K562 (cell line): ENCODE results near the gene CDHR2. TPM values are rescaled to one million over a fixed set of nuclear protein-coding genes. Genes with fewer than 3 reads are reported as not detected.
A peak's percentile ranks its signal among the peaks of the same experiment; 100 is the strongest.

Experiments used
- ATAC-seq: fragments of 200-7000 bp; cut with Tn5 transposase; 3 replicates; pipeline ENCODE4 v1.9.1; 2020; ENCODE audit warnings: moderate library complexity
- BruUV-seq: library from RNA; stranded (reverse); fragments of 400-500 nt; replicated peaks from 2 replicates; lab custom pipeline; 2021; lab: Mats Ljungman, UMichigan
- CTCF ChIA-PET: fragments of 300-600 bp; formaldehyde crosslinking; extraction: SDS; loops from one replicate; lab custom pipeline; 2021; ENCODE audit warnings: low intra/inter-chr PET ratio; lab: Yijun Ruan, JAX
- POLR2A ChIA-PET: fragments of 300-600, 350-650 bp; sonication (Branson Sonifier 250); formaldehyde crosslinking; extraction: SDS; loops from one replicate; lab custom pipeline; 2021; ENCODE audit warnings: antibody characterized with exemption, inconsistent platforms; lab: Yijun Ruan, JAX
- DNase-seq, 4 experiments: peaks; one replicate each; pipeline versions ENCODE4 v3.0.0 to v3.0.0-alpha.2; 2011 to 2018; ENCODE audit warnings: low spot score in 3 of 4, mixed read lengths in 3 of 4; ENCODE audit errors: extremely low read depth in 1 of 4
- FAIRE-seq: peaks from 2 replicates; lab custom pipeline; 2011; peaks lifted over from hg19 to GRCh38; lab: Jason Lieb, UNC
- H2AFZ ChIP-seq: 2 replicates; pipeline ENCODE4 v1.6.0; 2011; ENCODE audit warnings: low read depth, low read length, control low read depth, inconsistent platforms
- H3K27ac ChIP-seq: fragments of 200-600 bp; 3 replicates; pipeline ENCODE4 v1.8.0; 2011; ENCODE audit warnings: low read depth, mild to moderate bottlenecking, control low read depth, inconsistent platforms, low read length, moderate library complexity, mixed read lengths; ENCODE audit errors: extremely low read depth
- H3K27me3 ChIP-seq, 2 experiments: fragments of 300-600 bp in 1 of 2; 2 replicates in 1 of 2; 3 replicates in 1 of 2; pipeline versions ENCODE4 v1.6.0 to v1.8.0; 2011; ENCODE audit warnings: inconsistent platforms in 2 of 2, low read length in 2 of 2, mild to moderate bottlenecking in 1 of 2, mixed read lengths in 1 of 2, moderate library complexity in 1 of 2; ENCODE audit not compliant: control insufficient read depth in 2 of 2, insufficient read depth in 2 of 2
- H3K36me3 ChIP-seq: fragments of 300-600 bp; 3 replicates; pipeline ENCODE4 v1.8.0; 2011; ENCODE audit warnings: mild to moderate bottlenecking, low read length, inconsistent platforms; ENCODE audit not compliant: control insufficient read depth, insufficient read depth
- H3K4me1 ChIP-seq, 2 experiments: fragments of 200-600 bp in 1 of 2; replicated peaks in 1 of 2; 2 replicates in 1 of 2; 3 replicates in 1 of 2; pipeline versions ENCODE4 v1.5.1 to v1.8.0; 2011; ENCODE audit warnings: inconsistent platforms in 2 of 2, low read length in 2 of 2, mild to moderate bottlenecking in 1 of 2, mixed read lengths in 1 of 2, moderate library complexity in 1 of 2; ENCODE audit not compliant: control insufficient read depth in 2 of 2, insufficient read depth in 2 of 2
- H3K4me2 ChIP-seq: 2 replicates; pipeline ENCODE4 v1.6.1; 2011; ENCODE audit warnings: low read length, control low read depth, inconsistent platforms, mixed read lengths; ENCODE audit not compliant: insufficient read depth
- H3K4me3 ChIP-seq: fragments of 200-600 bp; sonication (generic), shearing (Covaris generic); 2 replicates; pipeline ENCODE4 v1.5.1; 2016; ENCODE audit warnings: control low read depth, inconsistent platforms
- H3K79me2 ChIP-seq: fragments of 200-600 bp; 3 replicates; pipeline ENCODE4 v1.8.0; 2011; ENCODE audit warnings: low read length, inconsistent platforms; ENCODE audit not compliant: control insufficient read depth, insufficient read depth
- H3K9ac ChIP-seq, 2 experiments: 2 replicates each; pipeline versions ENCODE4 v1.6.0 to v1.6.1; 2011; ENCODE audit warnings: low read depth in 2 of 2, low read length in 2 of 2, control low read depth in 1 of 2, inconsistent platforms in 1 of 2, mild to moderate bottlenecking in 1 of 2, mixed read lengths in 1 of 2; ENCODE audit not compliant: insufficient read depth in 1 of 2
- H3K9me1 ChIP-seq: one replicate; pipeline ENCODE4 v1.6.0; 2011; ENCODE audit warnings: inconsistent platforms, mild to moderate bottlenecking, low read length, moderate library complexity; ENCODE audit not compliant: control insufficient read depth, insufficient read depth
- H3K9me3 ChIP-seq: replicated peaks from 2 replicates; pipeline ENCODE4 v1.5.1; 2011; ENCODE audit warnings: low read depth, low read length, inconsistent platforms; ENCODE audit not compliant: control insufficient read depth, insufficient read depth
- H4K20me1 ChIP-seq: replicated peaks from 2 replicates; pipeline ENCODE4 v1.6.1; 2011; ENCODE audit warnings: low read length, inconsistent platforms, mixed read lengths; ENCODE audit not compliant: control insufficient read depth, insufficient read depth
- ADNP ChIP-seq: fragments of 200-800 bp; sonication (Bioruptor generic); IDR thresholded peaks from 2 replicates; pipeline ENCODE4 v1.6.1; 2016; ENCODE audit warnings: missing genetic modification characterization, missing compliant biosample characterization
- POLR2AphosphoS5 ChIP-seq: IDR thresholded peaks from 2 replicates; pipeline ENCODE4 v1.6.1; 2011; ENCODE audit warnings: mild to moderate bottlenecking, low read depth, low read length, moderate library complexity; ENCODE audit not compliant: control insufficient read depth, insufficient read depth
- POLR2G ChIP-seq: fragments of 200-400 bp; formaldehyde crosslinking; IDR thresholded peaks from 2 replicates; pipeline ENCODE4 v1.6.1; 2017; ENCODE audit warnings: low read depth, mild to moderate bottlenecking, antibody characterized with exemption, low read length, moderate library complexity
- PRDM10 ChIP-seq: fragments of 450-650 bp; IDR thresholded peaks from 2 replicates; pipeline ENCODE4 v1.6.1; 2018; ENCODE audit not compliant: partially characterized antibody
- RBFOX2 ChIP-seq: fragments of 200-400 bp; formaldehyde crosslinking; IDR thresholded peaks from 2 replicates; pipeline ENCODE4 v1.6.1; 2017; ENCODE audit warnings: low read depth, mild to moderate bottlenecking, low read length, moderate library complexity
- SMARCA4 ChIP-seq: fragments of 450-650 bp; IDR thresholded peaks from 2 replicates; pipeline ENCODE4 v1.6.1; 2016
- ZNF668 ChIP-seq: fragments of 250-450 bp; sonication (Bioruptor Pico); IDR thresholded peaks from 2 replicates; pipeline ENCODE4 v1.8.0; 2022; ENCODE audit warnings: mild to moderate bottlenecking, inconsistent platforms
- WGBS: fragments of 100-300 bp; shearing (Covaris generic); methylation state at CpG from one replicate; pipeline ENCODE4 v1.1.6; 2016; ENCODE audit warnings: low coverage, mixed read lengths; ENCODE audit not compliant: insufficient coverage; ENCODE audit errors: missing lambda C conversion rate; 5-methylcytosine and 5-hydroxymethylcytosine counted together
- in situ Hi-C: fragments of 300-500 bp; cut with MboI; formaldehyde crosslinking; loops from 4 replicates; pipeline ENCODE4 v1.15.0; 2018; ENCODE audit warnings: inconsistent platforms, mixed read lengths
- intact Hi-C: fragments of 100-400 bp; cut with micrococcal nuclease; formaldehyde crosslinking; loops from 2 replicates; pipeline ENCODE4 v1.14.2; 2022
- polyA plus RNA-seq, 8 experiments: library from polyadenylated mRNA; depleted of rRNA in 4 of 8; stranded (reverse) in 5 of 8; unstranded in 3 of 8; fragments of >200 nt; fragmentation: Nextera tagmentation in 2 of 8; fragmentation: Illumina TruSeq in 1 of 8; extraction: Ambion mirVana in 2 of 8; extraction: Trizol in 1 of 8; gene quantifications; 2 replicates each; pipeline versions ENCODE4 v1.2.1 to v1.2.3, GENCODE V29; 2011 to 2014; ENCODE audit warnings: inconsistent platforms in 1 of 8, missing spikeins in 1 of 8
- total RNA-seq, 7 experiments: library from RNA; depleted of rRNA in 6 of 7; stranded (reverse); fragments of >200 nt in 6 of 7; fragmentation: Illumina TruSeq in 2 of 7; extraction: Trizol in 2 of 7; gene quantifications; 2 replicates each; pipeline versions ENCODE4 v1.2.1 to v1.2.3, GENCODE V29; 2011 to 2021; ENCODE audit warnings: low replicate concordance in 1 of 7

CDHR2 gene
- total and polyA plus RNA-seq, 9 of the 15 experiments (the other 6 are each of a cell fraction or from before 2014, with no cell fraction given): 0.01 to 0.62 (median 0.09) TPM; not detected in 2

- peaks cover 49% of the 10 kb centered on the region; the same call in 2 of the 3 replicates for H3K36me3 ChIP-seq
- H3K4me2 ChIP-seq: no peak overlapping the region
- H3K9me1 ChIP-seq: no peaks in the 10 kb centered on the region
- CTCF ChIA-PET: no interaction called here
- no peak overlapping the region for H3K4me3 ChIP-seq
- in situ Hi-C loops: no loop called here
- POLR2A ChIA-PET: interaction anchor here (5.8 kb wide), 1 partner anchor 9 kb away, joined by 39 read pairs; the partner anchor contains the start of gene RNF44
- H3K27ac ChIP-seq: no peak overlapping the region
- H3K27me3 ChIP-seq: no peaks in the 10 kb centered on the region
- intact Hi-C loops: no loop called here
- H2AFZ ChIP-seq: no peak overlapping the region
- FAIRE-seq: no peak
- 76% methylated on average over 16 of the region's 34 CpGs for WGBS
- TF ChIP-seq POLR2AphosphoS5 (0 out of 2 replicates have a peak, but pooled peaks have one; percentile 13), SMARCA4 (no peak), ADNP (tag) (no peak), PRDM10 (no peak), RBFOX2 (peak; percentile 39), POLR2G (peak; percentile 39), ZNF668 (CRISPR knock-in tag) (no peak)
- H4K20me1 ChIP-seq: no peaks in the 10 kb centered on the region
- H3K9ac ChIP-seq: no peak overlapping the region
- H3K9me3 ChIP-seq: no peaks in the 10 kb centered on the region
- TSS peak; percentile 32 for BruUV-seq
- ATAC-seq: peak; percentile 22
- peaks cover 0 to 30% of the 10 kb centered on the region in 2 experiments; a peak in 2 of 5 replicates for H3K4me1 ChIP-seq
- no peak for DNase-seq
- peaks cover under 1% of the 10 kb centered on the region; the same call in 1 of the 3 replicates for H3K79me2 ChIP-seq
Observed at GRCh38 chr5:176527246-176528222, 21.6 kb upstream of the CDHR2 start.
